H9 (cell line): ENCODE data around the gene APOL4. TPM values are rescaled to one million over a fixed set of nuclear protein-coding genes. Genes with fewer than 3 reads are reported as not detected.
A peak's percentile ranks its signal among the peaks of the same experiment; 100 is the strongest.

Source experiments
- DNase-seq: peaks from one replicate; pipeline ENCODE4 v3.0.0-alpha.2; 2017
- H2AFZ ChIP-seq: one replicate; pipeline ENCODE4 v1.6.1; 2013; ENCODE audit warnings: mild to moderate bottlenecking, low read length, control low read depth, moderate library complexity
- H2AK5ac ChIP-seq: 2 replicates; pipeline ENCODE4 v1.6.1; 2013; ENCODE audit warnings: low read length, control low read depth, mixed read lengths; ENCODE audit not compliant: insufficient read length
- H2BK120ac ChIP-seq: one replicate; pipeline ENCODE4 v1.6.1; 2013; ENCODE audit warnings: low read depth, mild to moderate bottlenecking, low read length, control low read depth, inconsistent platforms; ENCODE audit not compliant: poor library complexity, severe bottlenecking
- H2BK12ac ChIP-seq: 2 replicates; pipeline ENCODE4 v1.6.1; 2013; ENCODE audit warnings: low read length, control low read depth, mixed read lengths, low read depth; ENCODE audit not compliant: insufficient read length
- H2BK15ac ChIP-seq: 2 replicates; pipeline ENCODE4 v1.6.1; 2013; ENCODE audit warnings: low read depth, low read length, control low read depth
- H2BK20ac ChIP-seq: one replicate; pipeline ENCODE4 v1.6.1; 2013; ENCODE audit warnings: low read depth, mild to moderate bottlenecking, low read length, control low read depth, inconsistent platforms; ENCODE audit not compliant: poor library complexity, severe bottlenecking
- H2BK5ac ChIP-seq: 2 replicates; pipeline ENCODE4 v1.6.1; 2013; ENCODE audit warnings: low read length, control low read depth, mixed read lengths; ENCODE audit not compliant: insufficient read length
- H3K14ac ChIP-seq: 2 replicates; pipeline ENCODE4 v1.6.1; 2013; ENCODE audit warnings: low read length, control low read depth; ENCODE audit not compliant: insufficient read depth
- H3K18ac ChIP-seq: 2 replicates; pipeline ENCODE4 v1.6.1; 2013; ENCODE audit warnings: low read depth, mild to moderate bottlenecking, mixed read lengths, low read length, control low read depth; ENCODE audit not compliant: insufficient read length
- H3K23ac ChIP-seq: 2 replicates; pipeline ENCODE4 v1.6.1; 2013; ENCODE audit warnings: low read length, control low read depth, mixed read lengths, low read depth; ENCODE audit not compliant: insufficient read length
- H3K23me2 ChIP-seq: 2 replicates; pipeline ENCODE4 v1.6.1; 2013; ENCODE audit warnings: low read depth, mild to moderate bottlenecking, mixed read lengths, low read length, control low read depth; ENCODE audit not compliant: insufficient read length, poor library complexity, severe bottlenecking
- H3K27ac ChIP-seq: 2 replicates; pipeline ENCODE4 v1.5.1; 2013; ENCODE audit warnings: low read length, control low read depth, mixed read lengths, low read depth; ENCODE audit not compliant: insufficient read length
- H3K27me3 ChIP-seq: 2 replicates; pipeline ENCODE4 v1.6.1; 2013; ENCODE audit warnings: low read length, control low read depth, inconsistent platforms; ENCODE audit not compliant: insufficient read depth
- H3K4ac ChIP-seq: 2 replicates; pipeline ENCODE4 v1.6.1; 2013; ENCODE audit warnings: low read depth, mild to moderate bottlenecking, control low read depth, inconsistent platforms, low read length, moderate library complexity
- H3K4me1 ChIP-seq: 2 replicates; pipeline ENCODE4 v1.6.1; 2013; ENCODE audit warnings: low read length, control low read depth, inconsistent platforms; ENCODE audit not compliant: insufficient read depth
- H3K4me2 ChIP-seq: 2 replicates; pipeline ENCODE4 v1.6.1; 2013; ENCODE audit warnings: low read length, control low read depth, mixed read lengths; ENCODE audit not compliant: insufficient read length, insufficient read depth
- H3K56ac ChIP-seq: 2 replicates; pipeline ENCODE4 v1.6.1; 2013; ENCODE audit warnings: low read depth, mild to moderate bottlenecking, mixed read lengths, low read length, control low read depth; ENCODE audit not compliant: insufficient read length
- H3K79me1 ChIP-seq: 2 replicates; pipeline ENCODE4 v1.6.1; 2013; ENCODE audit warnings: low read depth, mild to moderate bottlenecking, moderate library complexity, low read length, control low read depth, inconsistent platforms; ENCODE audit not compliant: insufficient read depth, poor library complexity, severe bottlenecking
- H3K79me2 ChIP-seq: 2 replicates; pipeline ENCODE4 v1.6.1; 2013; ENCODE audit warnings: low read length, control low read depth, inconsistent platforms; ENCODE audit not compliant: insufficient read depth
- H3K9ac ChIP-seq: 2 replicates; pipeline ENCODE4 v1.6.1; 2013; ENCODE audit warnings: low read length, control low read depth, mixed read lengths; ENCODE audit not compliant: insufficient read length; ENCODE audit errors: extremely low read depth
- H3K9me3 ChIP-seq: one replicate; pipeline ENCODE4 v1.6.1; 2013; ENCODE audit warnings: low read depth, low read length, inconsistent platforms; ENCODE audit not compliant: control insufficient read depth
- H3T11ph ChIP-seq: one replicate; pipeline ENCODE4 v1.6.1; 2013; ENCODE audit warnings: mild to moderate bottlenecking, low read length, control low read depth, inconsistent platforms
- H4K20me1 ChIP-seq: one replicate; pipeline ENCODE4 v1.6.1; 2013; ENCODE audit not compliant: control insufficient read depth, insufficient read length, insufficient read depth
- H4K5ac ChIP-seq: 2 replicates; pipeline ENCODE4 v1.6.1; 2013; ENCODE audit warnings: low read depth, mild to moderate bottlenecking, mixed read lengths, low read length, control low read depth; ENCODE audit not compliant: insufficient read length
- H4K8ac ChIP-seq: replicated peaks from 2 replicates; pipeline ENCODE4 v1.6.1; 2013; ENCODE audit warnings: low read length, control low read depth, mixed read lengths, low read depth; ENCODE audit not compliant: insufficient read length
- H4K91ac ChIP-seq: 2 replicates; pipeline ENCODE4 v1.6.1; 2013; ENCODE audit warnings: low read depth, mild to moderate bottlenecking, moderate library complexity, mixed read lengths, low read length, control low read depth; ENCODE audit not compliant: insufficient read length
- H3K27ac Mint-ChIP-seq, 3 experiments: 2 replicates in 2 of 3; 3 replicates in 1 of 3; pipeline ENCODE4 v1.8.0; 2020 to 2021; ENCODE audit warnings: mixed read lengths in 3 of 3, mild to moderate bottlenecking in 1 of 3, moderate library complexity in 1 of 3
- H3K27me3 Mint-ChIP-seq: 2 replicates; pipeline ENCODE4 v1.8.0; 2021; ENCODE audit warnings: low read depth, mild to moderate bottlenecking, moderate library complexity, mixed read lengths
- H3K36me3 Mint-ChIP-seq, 3 experiments: 2 replicates in 2 of 3; 3 replicates in 1 of 3; pipeline ENCODE4 v1.8.0; 2020 to 2021; ENCODE audit warnings: low read depth in 3 of 3, mixed read lengths in 3 of 3; ENCODE audit not compliant: insufficient read depth in 1 of 3
- H3K4me1 Mint-ChIP-seq, 2 experiments: 2 replicates each; pipeline ENCODE4 v1.8.0; 2020; ENCODE audit warnings: mixed read lengths in 2 of 2
- H3K4me3 Mint-ChIP-seq, 2 experiments: 2 replicates in 1 of 2; 3 replicates in 1 of 2; pipeline ENCODE4 v1.8.0; 2020 to 2021; ENCODE audit warnings: mild to moderate bottlenecking in 2 of 2, mixed read lengths in 2 of 2, moderate library complexity in 1 of 2
- H3K9me3 Mint-ChIP-seq, 2 experiments: 2 replicates in 1 of 2; 3 replicates in 1 of 2; pipeline ENCODE4 v1.8.0; 2020; ENCODE audit warnings: mild to moderate bottlenecking in 2 of 2, mixed read lengths in 2 of 2, moderate library complexity in 1 of 2
- WGBS: extraction: QIAGEN DNeasy Blood & Tissue Kit; methylation state at CpG from one replicate; pipeline ENCODE4 v1.1.7; 2013; ENCODE audit warnings: missing lambda C conversion rate, low lambda C conversion rate, mixed read lengths; ENCODE audit not compliant: insufficient read length; ENCODE audit errors: extremely low coverage; 5-methylcytosine and 5-hydroxymethylcytosine counted together
- total RNA-seq: library from RNA; stranded (reverse); gene quantifications from 2 replicates; pipeline ENCODE4 v1.2.1, GENCODE V29; 2021
- TF ChIP-seq, protein P1 (sequence below): fragments of 200-600 bp; sonication (generic); conservative IDR thresholded peaks from 3 replicates; pipeline ENCODE4 v1.8.0; 2021; ENCODE audit warnings: antibody characterized with exemption, mild to moderate bottlenecking

Gene APOL4
- total RNA-seq, 1 experiment from 2014 or later: not detected

DNA sequence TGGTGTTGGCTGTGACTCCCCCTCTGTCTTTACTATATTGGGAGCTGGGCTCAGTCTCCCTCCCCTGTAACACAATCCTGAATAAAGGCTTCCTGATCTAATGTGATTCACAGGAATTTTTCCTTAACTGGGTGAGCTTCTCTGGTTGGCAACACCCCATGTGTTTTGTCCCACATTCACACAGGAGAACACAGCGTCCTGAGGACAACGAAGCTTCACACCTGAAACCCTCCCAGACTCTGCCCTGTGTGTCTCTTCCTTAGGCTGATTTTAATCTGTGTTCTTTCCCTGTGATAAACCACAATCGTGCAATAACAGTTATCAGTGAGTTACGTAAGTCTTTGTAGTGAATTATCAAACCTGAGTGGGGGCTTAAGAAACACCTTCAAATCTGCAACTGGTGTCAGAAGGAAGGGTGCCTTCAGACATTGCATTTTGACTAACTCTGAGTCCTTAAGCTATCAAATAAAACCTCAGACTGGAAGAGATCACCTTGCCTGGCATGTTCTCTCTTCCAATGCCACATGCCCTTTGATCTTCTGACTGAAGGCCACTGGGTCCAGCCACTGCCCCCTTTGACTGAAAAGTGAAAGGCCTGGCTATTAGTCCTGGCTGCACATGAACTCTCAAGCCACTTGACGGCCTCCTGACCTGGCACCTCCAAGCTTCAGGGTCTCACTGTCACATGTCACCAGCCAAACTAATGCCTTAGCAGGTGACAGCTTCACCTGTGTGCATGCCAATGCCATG lies 58.4 kb downstream of the APOL4 start:
- no peak overlapping the region for H2BK5ac ChIP-seq
- no peaks in the 10 kb centered on the region for H3K9me3 ChIP-seq
- H2AFZ ChIP-seq: no peak overlapping the region
- H3K36me3 Mint-ChIP-seq: no peaks in the 10 kb centered on the region
- H3K18ac ChIP-seq: no peak overlapping the region
- no peaks in the 10 kb centered on the region for H3K9me3 Mint-ChIP-seq
- no peak overlapping the region for H3K14ac ChIP-seq
- H2BK15ac ChIP-seq: no peak overlapping the region
- H2BK12ac ChIP-seq: no peak overlapping the region
- WGBS: no CpG with 5 or more reads among the region's 5 CpGs
- no peak overlapping the region for H3T11ph ChIP-seq
- H3K79me2 ChIP-seq: no peaks in the 10 kb centered on the region
- no peak overlapping the region for H2AK5ac ChIP-seq
- no peak overlapping the region for H2BK120ac ChIP-seq
- H4K20me1 ChIP-seq: peaks cover 3% of the 10 kb centered on the region
- no peak overlapping the region for H3K23ac ChIP-seq
- no peak overlapping the region for H4K91ac ChIP-seq
- no peak for DNase-seq
- no peak overlapping the region for H3K4me2 ChIP-seq
- H3K4me1 Mint-ChIP-seq: peaks cover 32 to 51% of the 10 kb centered on the region in 2 experiments
- peak overlapping the region in 1 of 3 experiments; percentile 45; a peak in 1 of 7 replicates for H3K27ac Mint-ChIP-seq
- no peak overlapping the region for H4K5ac ChIP-seq
- H3K56ac ChIP-seq: no peak overlapping the region
- no peaks in the 10 kb centered on the region for H3K79me1 ChIP-seq
- TF ChIP-seq, protein P1, sequence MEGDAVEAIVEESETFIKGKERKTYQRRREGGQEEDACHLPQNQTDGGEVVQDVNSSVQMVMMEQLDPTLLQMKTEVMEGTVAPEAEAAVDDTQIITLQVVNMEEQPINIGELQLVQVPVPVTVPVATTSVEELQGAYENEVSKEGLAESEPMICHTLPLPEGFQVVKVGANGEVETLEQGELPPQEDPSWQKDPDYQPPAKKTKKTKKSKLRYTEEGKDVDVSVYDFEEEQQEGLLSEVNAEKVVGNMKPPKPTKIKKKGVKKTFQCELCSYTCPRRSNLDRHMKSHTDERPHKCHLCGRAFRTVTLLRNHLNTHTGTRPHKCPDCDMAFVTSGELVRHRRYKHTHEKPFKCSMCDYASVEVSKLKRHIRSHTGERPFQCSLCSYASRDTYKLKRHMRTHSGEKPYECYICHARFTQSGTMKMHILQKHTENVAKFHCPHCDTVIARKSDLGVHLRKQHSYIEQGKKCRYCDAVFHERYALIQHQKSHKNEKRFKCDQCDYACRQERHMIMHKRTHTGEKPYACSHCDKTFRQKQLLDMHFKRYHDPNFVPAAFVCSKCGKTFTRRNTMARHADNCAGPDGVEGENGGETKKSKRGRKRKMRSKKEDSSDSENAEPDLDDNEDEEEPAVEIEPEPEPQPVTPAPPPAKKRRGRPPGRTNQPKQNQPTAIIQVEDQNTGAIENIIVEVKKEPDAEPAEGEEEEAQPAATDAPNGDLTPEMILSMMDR: no peak
- peaks cover 7% of the 10 kb centered on the region for H3K27me3 Mint-ChIP-seq
- H3K27me3 ChIP-seq: no peaks in the 10 kb centered on the region; the same call in 1 of the 2 replicates
- peaks cover 10% of the 10 kb centered on the region; the same call in 1 of the 2 replicates for H3K4me1 ChIP-seq
- H3K4ac ChIP-seq: no peak overlapping the region
- no peak overlapping the region for H4K8ac ChIP-seq
- no peak overlapping the region for H3K4me3 Mint-ChIP-seq
- H3K9ac ChIP-seq: no peak overlapping the region
- no peak overlapping the region for H3K27ac ChIP-seq
- no peak overlapping the region for H2BK20ac ChIP-seq
- no peaks in the 10 kb centered on the region for H3K23me2 ChIP-seq
